ENCODE data around the gene PAF1.

DNA sequence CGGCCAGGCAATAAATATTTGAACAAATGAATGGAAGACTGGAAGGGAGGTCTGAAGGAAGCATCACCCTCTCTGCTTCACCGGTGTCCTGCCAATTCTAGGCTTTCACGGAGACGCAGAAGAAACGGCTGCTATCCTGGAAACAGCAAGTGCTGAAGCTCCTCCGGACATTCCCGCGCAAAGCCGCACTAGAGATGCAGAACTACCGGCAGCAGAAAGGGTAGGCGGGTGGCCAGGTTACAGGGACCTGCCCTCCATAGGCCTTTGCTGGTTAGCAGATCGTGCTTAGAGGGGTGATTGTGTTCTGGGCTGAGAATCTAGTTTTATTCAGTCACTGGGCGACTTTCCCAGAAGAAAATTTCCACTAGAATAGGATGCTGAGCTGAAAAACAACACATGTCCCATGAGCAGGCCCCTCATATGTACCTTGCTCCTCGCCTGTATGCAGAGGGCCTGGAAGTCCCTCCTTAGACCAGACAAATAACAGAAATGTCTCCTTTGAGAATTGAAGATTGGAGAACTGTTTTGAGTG, 11.0 kb downstream of the PAF1 start:
- TF ChIP-seq EZH2 (IDR thresholded peaks at IDR 0.05; ENCODE audit: borderline replicate concordance, insufficient read depth, low read length, poor library complexity, severe bottlenecking) (no peak), EP300 (conservative IDR thresholded peaks at IDR 0.05; ENCODE audit: poor library complexity, severe bottlenecking) (no peak)

All from neural cell (in vitro differentiated cells).